ENCODE measurements around the gene SND1. TPM values are rescaled to one million over a fixed set of nuclear protein-coding genes. Genes with fewer than 3 reads are reported as not detected.

SND1 gene
- total RNA-seq, 3 donors from 2014 or later: 260 to 267 (median 267) TPM

GRCh38 chr7:127765150-127765549, 113.2 kb downstream of the SND1 start:
- Mint-ChIP-seq H3K4me1 (ENCODE audit: low read depth) (peaks cover 54% of the 10 kb centered on the region), H3K4me3 (no peak overlapping the region), H3K9me3 (peaks cover 6% of the 10 kb centered on the region), H3K27me3 (ENCODE audit: low read depth) (no peaks in the 10 kb centered on the region), H3K36me3 (ENCODE audit: insufficient read depth) (peaks cover 23% of the 10 kb centered on the region)
- no peak for DNase-seq
- no peak for ATAC-seq

- peaks cover 6% of the 10 kb centered on the region for H3K9me3 Mint-ChIP-seq
- DNase-seq (no peak), ATAC-seq (no peak)
- H3K4me3 Mint-ChIP-seq: no peak overlapping the region
- H3K36me3 Mint-ChIP-seq (ENCODE audit: insufficient read depth): peaks cover 22% of the 10 kb centered on the region
- H3K4me1 Mint-ChIP-seq (ENCODE audit: low read depth): peaks cover 41% of the 10 kb centered on the region
- no peaks in the 10 kb centered on the region for H3K27me3 Mint-ChIP-seq (ENCODE audit: low read depth)
Observed at GRCh38 chr7:127766831-127767459, 115.0 kb downstream of the SND1 start.

DNA sequence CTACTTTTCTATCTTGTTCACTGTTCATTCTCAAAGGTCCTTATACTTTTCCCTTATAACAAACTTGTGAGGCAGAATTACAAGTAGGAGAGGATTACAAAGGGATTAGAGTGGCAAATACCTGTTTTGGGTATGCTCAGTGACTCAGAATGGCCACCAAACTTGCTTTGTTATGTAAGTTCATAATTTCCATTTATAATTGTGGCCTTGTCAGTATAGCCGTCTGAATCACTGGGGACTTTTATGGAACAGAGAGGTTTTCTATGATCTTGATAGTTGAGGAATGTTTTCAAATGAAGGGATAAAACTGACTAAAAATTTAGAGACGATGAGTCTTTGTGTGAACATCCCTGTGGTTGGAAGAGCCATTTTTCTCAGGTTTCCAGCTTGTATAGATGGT, 116.2 kb downstream of the SND1 start:
- peaks cover 33% of the 10 kb centered on the region for H3K4me1 Mint-ChIP-seq (ENCODE audit: low read depth)
- peaks cover 6% of the 10 kb centered on the region for H3K9me3 Mint-ChIP-seq
- ATAC-seq (no peak), DNase-seq (no peak)
- no peak overlapping the region for H3K4me3 Mint-ChIP-seq
- H3K36me3 Mint-ChIP-seq (ENCODE audit: insufficient read depth): peaks cover 19% of the 10 kb centered on the region
- H3K27me3 Mint-ChIP-seq (ENCODE audit: low read depth): no peaks in the 10 kb centered on the region

DNA sequence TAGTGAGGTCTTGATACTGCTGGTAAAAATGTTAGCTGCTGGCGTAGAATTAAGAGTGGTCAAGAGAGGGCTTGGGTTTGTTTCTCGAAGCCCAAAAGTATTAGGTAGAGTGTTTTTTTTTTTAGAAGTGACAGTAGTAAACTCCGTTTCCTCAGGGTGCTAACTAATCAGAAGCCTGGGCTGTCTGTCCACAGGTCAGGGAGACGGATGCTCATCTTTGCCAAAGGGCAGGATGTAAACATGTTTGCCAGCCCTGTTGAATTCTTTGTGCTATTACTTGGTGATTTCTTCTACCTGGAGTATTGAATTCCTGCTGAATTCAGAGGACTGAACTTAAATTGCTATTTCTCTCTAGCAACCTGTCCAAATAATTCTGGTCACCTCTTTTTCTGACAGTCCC, 117.1 kb downstream of the SND1 start:
- Mint-ChIP-seq H3K9me3 (peaks cover 6% of the 10 kb centered on the region), H3K27me3 (ENCODE audit: low read depth) (no peaks in the 10 kb centered on the region), H3K4me3 (no peak overlapping the region), H3K36me3 (ENCODE audit: insufficient read depth) (peaks cover 21% of the 10 kb centered on the region), H3K4me1 (ENCODE audit: low read depth) (peaks cover 35% of the 10 kb centered on the region)
- ATAC-seq (no peak), DNase-seq (no peak)

GRCh38 chr7:127769696-127770400, 117.9 kb downstream of the SND1 start:
- Mint-ChIP-seq H3K4me3 (no peak overlapping the region), H3K9me3 (peaks cover 6% of the 10 kb centered on the region), H3K4me1 (ENCODE audit: low read depth) (peaks cover 36% of the 10 kb centered on the region), H3K36me3 (ENCODE audit: insufficient read depth) (peaks cover 18% of the 10 kb centered on the region), H3K27me3 (ENCODE audit: low read depth) (no peaks in the 10 kb centered on the region)
- ATAC-seq (no peak), DNase-seq (no peak)

DNA sequence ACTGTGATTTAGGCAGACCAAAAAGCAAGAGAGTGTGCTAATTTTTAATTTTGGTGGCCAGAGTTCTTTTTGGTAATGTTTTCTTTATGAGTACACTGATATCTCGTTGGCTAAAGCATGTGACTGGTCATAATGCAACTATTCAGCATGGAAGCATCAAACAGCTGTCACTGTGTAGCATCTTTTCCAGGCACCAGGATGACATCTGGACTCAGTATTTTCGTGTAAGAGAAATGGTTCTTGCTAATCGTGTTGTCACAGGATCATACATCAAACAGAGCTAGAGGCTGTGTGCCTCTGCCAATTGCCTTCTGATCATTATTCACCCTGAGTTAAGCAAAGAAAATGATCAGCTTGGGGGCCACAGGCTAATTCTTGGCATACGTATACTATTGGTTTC, 118.9 kb downstream of the SND1 start:
- DNase-seq (no peak), ATAC-seq (no peak)
- Mint-ChIP-seq H3K4me3 (no peak overlapping the region), H3K4me1 (ENCODE audit: low read depth) (peaks cover 39% of the 10 kb centered on the region), H3K9me3 (peaks cover 3% of the 10 kb centered on the region), H3K36me3 (ENCODE audit: insufficient read depth) (peaks cover 17% of the 10 kb centered on the region), H3K27me3 (ENCODE audit: low read depth) (no peaks in the 10 kb centered on the region)

DNA sequence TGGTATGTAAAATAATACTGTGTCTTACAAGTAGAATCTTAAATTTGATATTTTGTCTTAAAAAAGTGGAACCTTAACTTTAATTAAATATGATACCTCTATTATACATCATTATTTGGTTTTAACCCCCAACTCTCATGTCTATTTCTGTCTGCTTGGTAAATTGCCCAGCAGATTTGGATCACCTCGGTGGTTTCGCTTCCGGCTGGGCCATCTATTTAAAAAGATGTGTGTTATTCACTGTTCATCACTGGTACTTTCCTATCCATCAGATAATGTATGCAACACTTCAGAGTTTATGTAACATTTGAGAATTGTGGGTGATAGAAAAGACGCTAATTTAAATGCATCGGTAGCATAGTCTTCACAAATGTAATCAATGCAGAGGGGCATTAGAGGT, 119.7 kb downstream of the SND1 start:
- Mint-ChIP-seq H3K27me3 (ENCODE audit: low read depth) (no peaks in the 10 kb centered on the region), H3K9me3 (peaks cover 2% of the 10 kb centered on the region), H3K36me3 (ENCODE audit: insufficient read depth) (peaks cover 16% of the 10 kb centered on the region), H3K4me3 (no peak overlapping the region), H3K4me1 (ENCODE audit: low read depth) (peaks cover 38% of the 10 kb centered on the region)
- ATAC-seq (no peak), DNase-seq (no peak)

GRCh38 chr7:127776776-127777386, 124.9 kb downstream of the SND1 start:
- Mint-ChIP-seq H3K4me1 (ENCODE audit: low read depth) (peaks cover 30% of the 10 kb centered on the region), H3K27me3 (ENCODE audit: low read depth) (no peaks in the 10 kb centered on the region), H3K36me3 (ENCODE audit: insufficient read depth) (peaks cover 15% of the 10 kb centered on the region), H3K4me3 (no peak overlapping the region), H3K9me3 (no peaks in the 10 kb centered on the region)
- no peak for DNase-seq
- no peak for ATAC-seq

GRCh38 chr7:127780489-127780888, 128.5 kb downstream of the SND1 start:
- Mint-ChIP-seq H3K4me3 (no peak overlapping the region), H3K9me3 (no peaks in the 10 kb centered on the region), H3K27me3 (ENCODE audit: low read depth) (no peaks in the 10 kb centered on the region), H3K36me3 (ENCODE audit: insufficient read depth) (peaks cover 16% of the 10 kb centered on the region), H3K4me1 (ENCODE audit: low read depth) (peaks cover 40% of the 10 kb centered on the region)
- ATAC-seq: no peak
- no peak for DNase-seq

DNA sequence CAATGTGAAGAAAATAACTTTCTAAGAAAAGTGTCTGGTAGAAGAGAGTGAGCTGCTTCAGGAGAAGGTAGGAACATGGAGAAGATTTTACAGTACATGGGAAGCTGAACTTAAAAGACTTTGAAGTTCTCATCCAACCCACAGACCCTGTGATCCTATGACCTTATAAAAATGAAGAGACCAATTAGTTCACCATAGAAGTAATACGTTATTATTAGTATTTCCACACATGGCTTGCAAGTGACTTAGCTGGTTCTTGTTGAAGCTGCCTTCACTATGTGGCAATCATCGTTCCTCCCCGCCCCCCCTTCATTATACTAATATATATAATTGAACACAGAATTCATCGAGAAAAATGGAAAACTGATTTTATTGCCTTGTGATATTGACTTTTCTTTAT, 129.1 kb downstream of the SND1 start:
- Mint-ChIP-seq H3K9me3 (no peaks in the 10 kb centered on the region), H3K27me3 (ENCODE audit: low read depth) (no peaks in the 10 kb centered on the region), H3K36me3 (ENCODE audit: insufficient read depth) (peaks cover 16% of the 10 kb centered on the region), H3K4me3 (no peak overlapping the region), H3K4me1 (ENCODE audit: low read depth) (peaks cover 39% of the 10 kb centered on the region)
- ATAC-seq (no peak), DNase-seq (no peak)

- Mint-ChIP-seq H3K4me3 (no peak overlapping the region), H3K4me1 (ENCODE audit: low read depth) (peaks cover 42% of the 10 kb centered on the region), H3K36me3 (ENCODE audit: insufficient read depth) (peaks cover 19% of the 10 kb centered on the region), H3K27me3 (ENCODE audit: low read depth) (no peaks in the 10 kb centered on the region), H3K9me3 (no peaks in the 10 kb centered on the region)
- no peak for DNase-seq
- no peak for ATAC-seq
Observed at GRCh38 chr7:127782075-127782474, 130.1 kb downstream of the SND1 start.

DNA sequence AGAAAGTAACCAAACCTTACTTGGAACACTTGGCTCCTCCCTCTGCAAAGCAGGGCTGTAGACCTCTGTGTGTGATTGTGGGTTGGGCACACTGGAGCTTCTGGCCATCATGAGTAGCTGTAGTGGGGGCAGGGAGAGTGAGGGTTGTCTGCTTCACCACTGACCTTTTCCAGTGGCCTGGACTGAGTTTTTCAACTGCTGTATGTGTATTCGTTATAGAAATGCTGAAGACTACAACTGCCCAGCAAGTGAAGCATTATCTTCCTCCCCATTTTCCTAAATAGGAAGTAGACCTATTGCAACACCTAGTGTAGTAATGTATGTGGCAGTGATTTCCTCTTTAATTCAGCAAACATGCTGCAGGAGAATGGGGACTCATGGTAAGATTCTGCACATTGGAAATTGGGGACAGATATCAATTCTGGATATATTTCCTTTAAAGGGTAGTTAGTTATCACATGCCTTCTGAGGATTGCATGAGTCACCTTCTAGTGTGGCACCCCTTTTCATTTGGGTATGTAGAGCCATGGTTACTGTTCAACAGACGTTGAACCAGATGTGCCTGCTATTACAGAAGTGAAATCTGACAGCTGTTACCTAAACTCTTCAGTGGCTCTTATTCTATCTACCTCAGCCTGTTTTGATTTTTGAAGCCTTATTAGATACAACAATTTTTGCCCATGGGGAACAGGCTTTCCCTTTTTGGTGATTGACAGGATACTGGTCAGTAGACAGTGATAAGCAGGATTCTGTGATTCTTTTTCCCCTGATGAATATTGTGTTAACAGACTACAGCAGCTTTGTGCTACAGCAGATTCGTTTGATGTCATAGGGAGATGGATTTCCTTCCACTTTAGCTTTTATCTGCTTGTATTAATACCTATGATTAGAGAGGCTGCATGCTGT, 130.9 kb downstream of the SND1 start:
- ATAC-seq (no peak), DNase-seq (no peak)
- no peaks in the 10 kb centered on the region for H3K27me3 Mint-ChIP-seq (ENCODE audit: low read depth)
- H3K36me3 Mint-ChIP-seq (ENCODE audit: insufficient read depth): peaks cover 13% of the 10 kb centered on the region
- peaks cover 44% of the 10 kb centered on the region for H3K4me1 Mint-ChIP-seq (ENCODE audit: low read depth)
- H3K9me3 Mint-ChIP-seq: no peaks in the 10 kb centered on the region
- H3K4me3 Mint-ChIP-seq: no peak overlapping the region

- peaks cover 48% of the 10 kb centered on the region for H3K4me1 Mint-ChIP-seq (ENCODE audit: low read depth)
- DNase-seq: no peak
- no peak for ATAC-seq
- no peak overlapping the region for H3K4me3 Mint-ChIP-seq
- H3K36me3 Mint-ChIP-seq (ENCODE audit: insufficient read depth): peaks cover 18% of the 10 kb centered on the region
- no peaks in the 10 kb centered on the region for H3K27me3 Mint-ChIP-seq (ENCODE audit: low read depth)
- no peaks in the 10 kb centered on the region for H3K9me3 Mint-ChIP-seq
Observed at GRCh38 chr7:127786184-127786583, 134.2 kb downstream of the SND1 start.

- ATAC-seq (no peak), DNase-seq (no peak)
- H3K9me3 Mint-ChIP-seq: no peaks in the 10 kb centered on the region
- H3K4me1 Mint-ChIP-seq (ENCODE audit: low read depth): peaks cover 41% of the 10 kb centered on the region
- peaks cover 22% of the 10 kb centered on the region for H3K36me3 Mint-ChIP-seq (ENCODE audit: insufficient read depth)
- no peak overlapping the region for H3K4me3 Mint-ChIP-seq
- H3K27me3 Mint-ChIP-seq (ENCODE audit: low read depth): no peaks in the 10 kb centered on the region
Observed at GRCh38 chr7:127789031-127789430, 137.0 kb downstream of the SND1 start.
